ENCODE data around the gene AMACR.

The AMACR gene

GRCh38 chr5:34002629-34003328 is 5.1 kb downstream of the AMACR start:
- peaks cover 25% of the 10 kb centered on the region for H3K36me3 Mint-ChIP-seq
- ATAC-seq, result peak; percentile 25

DNA sequence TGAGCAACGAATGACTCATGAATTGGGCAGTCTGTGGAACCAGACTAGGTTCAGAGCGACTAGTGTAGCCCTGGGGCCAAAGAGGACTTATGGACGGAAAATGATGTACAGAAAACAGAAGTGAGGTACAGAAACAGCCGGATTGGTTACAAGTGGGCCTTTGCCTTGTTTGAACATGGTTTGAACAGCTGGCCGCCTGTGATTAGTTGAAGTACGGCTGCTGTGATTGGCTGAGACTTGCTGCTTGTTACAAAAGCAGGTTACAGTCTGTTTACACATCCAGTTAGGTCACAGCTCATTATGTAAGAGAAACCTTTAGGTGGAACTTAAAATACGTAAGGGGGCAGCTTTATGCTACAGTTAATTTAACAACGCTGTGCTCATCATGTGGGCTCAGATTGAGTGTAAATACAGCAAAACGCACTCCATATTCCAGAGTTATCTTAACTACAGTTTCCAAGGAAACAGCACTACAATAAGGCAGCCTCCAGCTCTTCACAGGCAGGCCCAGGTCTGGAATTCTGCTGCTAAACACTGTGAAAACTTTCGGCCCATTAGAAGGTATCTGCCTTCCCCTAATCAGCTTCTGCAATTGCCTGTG is 6.5 kb downstream of the AMACR start:
- H3K4me3 Mint-ChIP-seq, result no peak overlapping the region
- DNase-seq (ENCODE audit: low spot score in 2 of 2) (no peak), ATAC-seq (no peak)
- H3K9me3 Mint-ChIP-seq, result no peaks in the 10 kb centered on the region
- no peak overlapping the region for H3K27ac Mint-ChIP-seq
- peaks cover 32% of the 10 kb centered on the region for H3K36me3 Mint-ChIP-seq
- peaks cover 28% of the 10 kb centered on the region for H3K4me1 Mint-ChIP-seq

More at GRCh38 chr5:34002629-34003328, 5.1 kb downstream of the AMACR start:
- Mint-ChIP-seq H3K27ac (no peak overlapping the region), H3K4me3 (no peak overlapping the region), H3K9me3 (no peaks in the 10 kb centered on the region), H3K4me1 (peaks cover 32% of the 10 kb centered on the region)
- DNase-seq (ENCODE audit: low spot score in 2 of 2), result no peak

DNA sequence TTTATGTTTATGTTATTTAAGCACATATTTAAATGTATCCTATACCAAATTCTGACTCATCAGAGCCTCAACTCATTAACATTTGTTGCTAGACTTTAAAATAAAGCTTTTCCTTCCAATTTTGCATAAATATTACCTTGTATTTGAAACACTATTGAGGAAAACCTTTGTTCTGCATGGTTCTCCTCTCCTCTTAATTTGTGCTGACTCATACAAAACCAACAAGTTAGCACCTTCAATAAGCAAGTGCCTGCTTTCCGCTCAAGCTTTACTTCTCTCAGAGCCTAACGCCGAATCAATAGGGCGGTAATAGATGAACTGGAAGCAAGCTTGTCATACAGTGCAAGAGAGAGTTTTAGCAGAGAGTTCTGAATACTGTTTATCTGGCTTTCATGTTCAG is 7.9 kb downstream of the AMACR start:
- Mint-ChIP-seq H3K9me3 (no peaks in the 10 kb centered on the region), H3K27ac (no peak overlapping the region), H3K36me3 (peaks cover 42% of the 10 kb centered on the region), H3K4me1 (peaks cover 26% of the 10 kb centered on the region), H3K4me3 (no peak overlapping the region)
- no peak for DNase-seq (ENCODE audit: low spot score in 2 of 2)
- ATAC-seq, result no peak

GRCh38 chr5:33997331-33997983 is 10.4 kb downstream of the AMACR start:
- Mint-ChIP-seq H3K36me3 (peaks cover 42% of the 10 kb centered on the region), H3K9me3 (no peaks in the 10 kb centered on the region), H3K27ac (peak overlapping the region; percentile 78), H3K4me1 (peaks cover 26% of the 10 kb centered on the region), H3K4me3 (no peak overlapping the region)
- ATAC-seq, result peak; percentile 70
- DNase-seq (ENCODE audit: low spot score in 2 of 2), result no peak

DNA sequence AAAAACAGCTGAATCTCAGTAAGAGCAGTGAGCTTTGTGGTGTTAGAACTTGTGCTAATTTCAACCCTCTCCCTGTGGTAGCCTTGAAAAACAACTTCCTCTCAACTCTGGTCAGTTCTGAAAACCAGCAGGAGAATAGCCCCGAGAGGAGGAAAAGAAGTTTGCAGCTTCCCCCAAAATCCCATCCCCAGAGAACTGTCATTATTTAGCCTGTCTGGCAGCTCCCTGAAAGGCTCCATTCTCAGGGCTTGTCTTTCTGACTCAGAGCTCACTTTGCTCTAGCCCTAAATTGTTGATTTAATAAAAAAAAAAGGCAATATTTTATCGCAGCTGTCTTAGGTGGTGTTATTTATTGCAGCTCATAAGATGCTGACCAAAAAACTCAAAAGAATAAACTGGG is 12.0 kb downstream of the AMACR start:
- H3K4me1 Mint-ChIP-seq, result peaks cover 25% of the 10 kb centered on the region
- ATAC-seq (no peak), DNase-seq (ENCODE audit: low spot score in 2 of 2) (no peak)
- no peak overlapping the region for H3K27ac Mint-ChIP-seq
- no peak overlapping the region for H3K4me3 Mint-ChIP-seq
- peaks cover 41% of the 10 kb centered on the region for H3K36me3 Mint-ChIP-seq
- H3K9me3 Mint-ChIP-seq, result no peaks in the 10 kb centered on the region

- Mint-ChIP-seq H3K27ac (peak overlapping the region; percentile 78), H3K4me1 (peaks cover 25% of the 10 kb centered on the region), H3K9me3 (no peaks in the 10 kb centered on the region), H3K36me3 (peaks cover 41% of the 10 kb centered on the region), H3K4me3 (peak overlapping the region; percentile 5)
- ATAC-seq, result peak; percentile 88
- DNase-seq (ENCODE audit: low spot score in 2 of 2), result peak in 1 of 2 donors; percentile 57
These were observed 13.0 kb downstream of the AMACR start for GRCh38 chr5:33994845-33995244.

DNA sequence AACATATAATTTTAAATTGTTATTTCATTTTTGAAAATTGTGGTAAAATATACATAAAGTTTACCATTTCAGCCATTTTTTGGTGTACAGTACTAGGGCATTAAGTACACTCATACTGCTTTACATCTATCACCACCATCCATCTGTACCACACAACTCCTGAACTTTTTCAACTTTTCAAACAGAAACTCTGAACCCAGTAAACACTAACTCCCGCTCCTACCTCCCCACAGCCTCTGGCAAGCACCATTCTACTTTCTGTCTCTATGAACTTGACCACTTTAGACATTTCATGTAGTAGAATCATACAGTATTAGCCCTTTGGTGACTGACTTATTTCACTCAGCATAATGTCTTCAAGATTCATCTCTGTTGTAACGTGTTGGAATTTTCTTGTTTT is 15.0 kb downstream of the AMACR start:
- no peak overlapping the region for H3K27ac Mint-ChIP-seq
- no peaks in the 10 kb centered on the region for H3K9me3 Mint-ChIP-seq
- H3K4me1 Mint-ChIP-seq, result peaks cover 25% of the 10 kb centered on the region
- ATAC-seq (no peak), DNase-seq (ENCODE audit: low spot score in 2 of 2) (no peak)
- no peak overlapping the region for H3K4me3 Mint-ChIP-seq
- H3K36me3 Mint-ChIP-seq, result peaks cover 53% of the 10 kb centered on the region

GRCh38 chr5:33985447-33985846 is 22.4 kb downstream of the AMACR start:
- DNase-seq (ENCODE audit: low spot score in 2 of 2) (no peak), ATAC-seq (no peak)
- Mint-ChIP-seq H3K4me3 (no peak overlapping the region), H3K4me1 (no peaks in the 10 kb centered on the region), H3K36me3 (peaks cover 23% of the 10 kb centered on the region), H3K27ac (no peak overlapping the region), H3K9me3 (no peaks in the 10 kb centered on the region)

DNA sequence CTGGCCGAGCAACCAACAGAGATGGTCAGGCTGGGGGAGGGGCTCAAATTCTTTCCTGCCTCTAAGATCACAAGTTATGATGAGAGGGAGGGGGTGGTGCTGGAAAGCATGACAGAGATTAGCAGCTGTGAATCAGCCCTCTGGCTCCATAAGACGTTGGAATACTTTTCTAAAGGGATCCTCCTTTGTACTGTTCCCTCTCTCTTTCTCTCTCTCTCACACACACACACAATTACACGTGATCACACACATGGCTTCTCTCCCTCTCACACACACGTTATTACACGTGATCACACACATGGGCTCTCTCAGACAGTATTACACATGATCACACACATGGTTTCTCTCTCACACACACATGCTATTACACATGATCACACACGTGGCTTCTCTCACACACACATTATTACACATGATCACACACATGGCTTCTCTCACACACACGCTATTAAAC is 23.2 kb downstream of the AMACR start, which contains the start of gene SLC45A2:
Gene SLC45A2, minus strand, starts transcription at position 23 of the 454 bp plus-strand sequence. CDS start 110 bp downstream, outside the sequence.
- H3K36me3 Mint-ChIP-seq, result peaks cover 23% of the 10 kb centered on the region
- no peaks in the 10 kb centered on the region for H3K4me1 Mint-ChIP-seq
- H3K9me3 Mint-ChIP-seq, result no peaks in the 10 kb centered on the region
- no peak within 1 kb of the TSS for H3K4me3 Mint-ChIP-seq
- ATAC-seq (no peak), DNase-seq (ENCODE audit: low spot score in 2 of 2) (no peak)
- H3K27ac Mint-ChIP-seq, result no peak within 1 kb of the TSS

DNA sequence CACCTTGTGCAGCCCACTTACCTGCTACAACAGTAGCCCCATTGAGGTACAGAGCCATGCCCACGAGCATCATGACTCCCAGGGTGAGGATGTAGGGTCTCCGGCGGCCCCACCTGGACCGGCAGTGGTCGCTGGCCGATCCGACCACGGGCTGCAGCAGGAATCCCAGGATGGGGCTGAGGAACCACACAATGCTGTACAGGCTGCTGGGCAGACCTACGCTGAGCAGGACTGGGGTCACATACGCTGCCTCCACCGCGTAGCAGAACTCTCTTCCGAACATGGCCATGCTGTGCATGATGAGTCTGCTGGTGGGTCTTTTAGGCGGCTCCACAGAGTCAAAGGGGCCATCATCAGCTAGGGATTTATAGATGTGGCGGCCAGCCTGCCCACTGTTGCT is 23.7 kb downstream of the AMACR start:
- no peaks in the 10 kb centered on the region for H3K4me1 Mint-ChIP-seq
- no peak for DNase-seq (ENCODE audit: low spot score in 2 of 2)
- no peak overlapping the region for H3K4me3 Mint-ChIP-seq
- no peak for ATAC-seq
- H3K36me3 Mint-ChIP-seq, result peaks cover 20% of the 10 kb centered on the region
- no peaks in the 10 kb centered on the region for H3K9me3 Mint-ChIP-seq
- no peak overlapping the region for H3K27ac Mint-ChIP-seq

GRCh38 chr5:33981408-33982162 is 26.3 kb downstream of the AMACR start:
- H3K4me1 Mint-ChIP-seq, result no peaks in the 10 kb centered on the region
- H3K36me3 Mint-ChIP-seq, result no peaks in the 10 kb centered on the region
- no peak for DNase-seq (ENCODE audit: low spot score in 2 of 2)
- no peak overlapping the region for H3K4me3 Mint-ChIP-seq
- H3K27ac Mint-ChIP-seq, result no peak overlapping the region
- no peak for ATAC-seq
- no peaks in the 10 kb centered on the region for H3K9me3 Mint-ChIP-seq

GRCh38 chr5:33980030-33980429 is 27.8 kb downstream of the AMACR start:
- Mint-ChIP-seq H3K27ac (no peak overlapping the region), H3K36me3 (no peaks in the 10 kb centered on the region), H3K4me1 (no peaks in the 10 kb centered on the region), H3K9me3 (no peaks in the 10 kb centered on the region), H3K4me3 (no peak overlapping the region)
- DNase-seq (ENCODE audit: low spot score in 2 of 2) (no peak), ATAC-seq (no peak)

- Mint-ChIP-seq H3K36me3 (no peaks in the 10 kb centered on the region), H3K4me3 (no peak overlapping the region), H3K9me3 (no peaks in the 10 kb centered on the region), H3K27ac (no peak overlapping the region), H3K4me1 (no peaks in the 10 kb centered on the region)
- no peak for ATAC-seq
- DNase-seq (ENCODE audit: low spot score in 2 of 2), result no peak
These were observed 29.5 kb downstream of the AMACR start for GRCh38 chr5:33978306-33978705.

- H3K9me3 Mint-ChIP-seq, result no peaks in the 10 kb centered on the region
- H3K4me3 Mint-ChIP-seq, result no peak overlapping the region
- ATAC-seq, result no peak
- no peak for DNase-seq (ENCODE audit: low spot score in 2 of 2)
- H3K36me3 Mint-ChIP-seq, result no peaks in the 10 kb centered on the region
- no peaks in the 10 kb centered on the region for H3K4me1 Mint-ChIP-seq
- no peak overlapping the region for H3K27ac Mint-ChIP-seq
These were observed 31.5 kb downstream of the AMACR start for GRCh38 chr5:33976307-33976706.

DNA sequence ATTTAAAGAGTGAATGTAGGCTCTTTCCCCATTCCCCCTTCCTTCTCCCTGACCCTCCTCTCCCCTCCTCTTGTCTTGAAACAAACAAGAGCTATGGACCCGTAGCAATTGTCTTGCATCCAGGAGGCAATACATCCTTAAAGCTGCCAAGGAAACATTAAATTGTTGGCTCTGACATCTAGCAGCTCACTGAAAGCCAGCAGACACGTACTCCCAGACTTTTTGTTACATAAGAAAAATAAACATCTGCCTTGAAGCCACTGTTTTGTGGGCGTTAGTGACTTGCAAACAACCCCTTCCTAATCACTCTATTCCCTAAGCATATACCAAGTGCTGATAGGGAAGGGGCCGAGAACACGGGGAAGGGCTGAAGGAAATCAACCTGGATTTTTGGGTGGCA is 32.0 kb downstream of the AMACR start:
- no peak overlapping the region for H3K27ac Mint-ChIP-seq
- H3K4me1 Mint-ChIP-seq, result no peaks in the 10 kb centered on the region
- no peaks in the 10 kb centered on the region for H3K9me3 Mint-ChIP-seq
- DNase-seq (ENCODE audit: low spot score in 2 of 2), result no peak
- no peak overlapping the region for H3K4me3 Mint-ChIP-seq
- ATAC-seq, result no peak
- H3K36me3 Mint-ChIP-seq, result no peaks in the 10 kb centered on the region

Data from stimulated activated effector memory CD8-positive, alpha-beta T cell treated with anti-CD3 and anti-CD28 coated beads, Interleukin-12 subunit alpha, Interleukin-12 subunit beta, amount 100 ng/mL, for 72 hours (primary cell).